ENCODE data around the gene TTYH3. TPM values are rescaled to one million over a fixed set of nuclear protein-coding genes. Genes with fewer than 3 reads are reported as not detected.

Gene TTYH3
- total and polyA plus RNA-seq, 9 of the 15 experiments (the other 6 are each of a cell fraction or from before 2014, with no cell fraction given), result 0.01 to 5.5 (median 1.1) TPM

DNA sequence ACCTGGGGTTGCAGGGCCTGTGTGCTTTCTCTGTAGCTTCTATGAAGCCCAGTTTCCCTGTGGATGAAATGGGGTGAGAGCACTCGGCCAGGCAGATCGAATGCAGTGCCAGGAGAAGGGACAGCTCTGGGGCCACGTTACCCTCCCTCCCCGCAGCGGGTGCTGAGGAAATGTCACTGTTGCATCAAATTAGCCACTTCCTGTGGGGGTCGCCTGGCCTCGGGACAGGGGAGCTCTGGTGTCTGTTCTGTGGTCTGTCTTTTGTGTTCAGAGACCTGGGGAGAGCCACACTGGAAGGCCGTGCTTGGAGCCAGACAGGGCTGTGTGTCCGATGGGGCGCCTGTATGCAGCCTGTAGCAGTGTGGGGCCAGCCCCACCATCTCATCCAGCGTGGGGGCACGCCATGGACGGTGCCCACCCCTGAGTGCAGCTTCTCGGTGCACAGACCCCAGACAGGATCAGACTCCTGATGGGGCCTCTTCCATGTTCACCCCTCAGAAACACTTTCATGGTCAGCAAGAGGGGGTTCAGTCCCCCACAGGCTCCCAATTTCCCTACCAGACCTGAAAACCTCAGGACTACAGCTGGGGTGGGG, 13.6 kb downstream of the TTYH3 start:
- no peak overlapping the region for H3K4me2 ChIP-seq (ENCODE audit: insufficient read depth, low read length)
- no peaks in the 10 kb centered on the region for H3K9me3 ChIP-seq (replicated peaks; ENCODE audit: control insufficient read depth, insufficient read depth, low read depth, low read length)
- CTCF ChIA-PET (ENCODE audit: low intra/inter-chr PET ratio), result no interaction called here
- FAIRE-seq (no peak), ATAC-seq (no peak), DNase-seq (ENCODE audit: extremely low read depth in 1 of 4, low spot score in 3 of 4) (no peak)
- intact Hi-C loops (cut with micrococcal nuclease) (no loop called here), in situ Hi-C loops (cut with MboI) (no loop called here)
- 0 out of 2 replicates have a peak, but pooled peaks cover 5% of the 10 kb centered on the region for H4K20me1 ChIP-seq (replicated peaks; ENCODE audit: control insufficient read depth, insufficient read depth, low read length)
- H3K79me2 ChIP-seq (ENCODE audit: control insufficient read depth, insufficient read depth, low read length), result no peaks in the 10 kb centered on the region
- WGBS (ENCODE audit: insufficient coverage, low coverage, missing lambda C conversion rate), result 24% methylated on average over 14 of the region's 14 CpGs
- peak overlapping the region in 1 of 2 experiments; percentile 37; a peak in 2 of 4 replicates for H3K9ac ChIP-seq (ENCODE audit: insufficient read depth in 1 of 2, low read depth in 2 of 2, low read length in 2 of 2)
- H3K9me1 ChIP-seq (ENCODE audit: control insufficient read depth, insufficient read depth, low read length), result no peaks in the 10 kb centered on the region
- no TSS peak for BruUV-seq (replicated peaks)
- peak; percentile 41; the same call in 1 of the 2 replicates for TF ChIP-seq ZBTB7A (IDR thresholded peaks at IDR 0.05; ENCODE audit: borderline replicate concordance, control insufficient read depth, low read depth, low read length)
- no peak for TF ChIP-seq C11orf30 (IDR thresholded peaks at IDR 0.05; ENCODE audit: low read depth)
- no peaks in the 10 kb centered on the region for H3K36me3 ChIP-seq (ENCODE audit: control insufficient read depth, insufficient read depth, low read length)
- H3K4me3 ChIP-seq, result no peak overlapping the region
- POLR2A ChIA-PET, result interaction anchor here (0.6 to 1.2 kb wide), 4 partner anchors 10 to 501 kb away, joined by 3 to 5 read pairs (median 3); no protein-coding TSS in a partner anchor
- H2AFZ ChIP-seq (ENCODE audit: low read depth, low read length), result no peak overlapping the region
- peaks cover 6 to 84% of the 10 kb centered on the region in 2 experiments; a peak in 3 of 5 replicates for H3K4me1 ChIP-seq (replicated peaks in 1 of 2; ENCODE audit: control insufficient read depth in 2 of 2, insufficient read depth in 2 of 2, low read length in 2 of 2)
- no peaks in the 10 kb centered on the region for H3K27me3 ChIP-seq (ENCODE audit: control insufficient read depth in 2 of 2, insufficient read depth in 2 of 2, low read length in 2 of 2)
- H3K27ac ChIP-seq (ENCODE audit: extremely low read depth, low read depth, low read length), result no peak overlapping the region

DNA sequence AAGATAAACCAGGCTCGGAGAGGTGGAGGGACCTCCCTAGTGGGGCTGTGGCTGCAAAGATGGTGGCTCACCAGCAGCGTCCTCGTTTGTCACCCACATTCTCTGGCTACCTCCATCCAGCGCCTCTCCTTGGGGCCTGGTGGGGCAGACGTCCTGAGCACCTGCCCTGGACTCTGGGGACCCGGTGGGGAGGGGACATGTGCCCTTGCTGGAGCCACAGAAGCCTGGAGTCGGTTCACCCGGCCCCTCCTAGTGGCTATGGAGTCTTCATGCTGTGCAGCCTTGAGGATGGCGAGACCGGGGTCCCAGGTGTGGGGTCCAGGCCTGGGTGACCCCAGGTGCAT, 14.5 kb downstream of the TTYH3 start:
- H3K27me3 ChIP-seq (ENCODE audit: control insufficient read depth in 2 of 2, insufficient read depth in 2 of 2, low read length in 2 of 2), result no peaks in the 10 kb centered on the region
- 41% methylated on average over 9 of the region's 10 CpGs for WGBS (ENCODE audit: insufficient coverage, low coverage, missing lambda C conversion rate)
- H3K27ac ChIP-seq (ENCODE audit: extremely low read depth, low read depth, low read length), result no peak overlapping the region
- no TSS peak for BruUV-seq (replicated peaks)
- in situ Hi-C loops (cut with MboI), result no loop called here
- intact Hi-C loops (cut with micrococcal nuclease), result no loop called here
- 0 out of 2 replicates have a peak, but pooled peaks cover 5% of the 10 kb centered on the region for H4K20me1 ChIP-seq (replicated peaks; ENCODE audit: control insufficient read depth, insufficient read depth, low read length)
- DNase-seq (ENCODE audit: extremely low read depth in 1 of 4, low spot score in 3 of 4), result no peak
- peak overlapping the region in 1 of 2 experiments; percentile 1; a peak in 1 of 4 replicates for H3K9ac ChIP-seq (ENCODE audit: insufficient read depth in 1 of 2, low read depth in 2 of 2, low read length in 2 of 2)
- no peaks in the 10 kb centered on the region for H3K9me3 ChIP-seq (replicated peaks; ENCODE audit: control insufficient read depth, insufficient read depth, low read depth, low read length)
- ChIA-PET POLR2A (interaction anchor here (0.6 kb wide), 1 partner anchor 480 kb away, joined by 4 read pairs; no protein-coding TSS in a partner anchor), CTCF (ENCODE audit: low intra/inter-chr PET ratio) (no interaction called here)
- H3K79me2 ChIP-seq (ENCODE audit: control insufficient read depth, insufficient read depth, low read length), result no peaks in the 10 kb centered on the region
- no peak overlapping the region for H2AFZ ChIP-seq (ENCODE audit: low read depth, low read length)
- no peaks in the 10 kb centered on the region for H3K36me3 ChIP-seq (ENCODE audit: control insufficient read depth, insufficient read depth, low read length)
- no peak overlapping the region; the same call in 1 of the 2 replicates for H3K4me3 ChIP-seq
- no peaks in the 10 kb centered on the region for H3K9me1 ChIP-seq (ENCODE audit: control insufficient read depth, insufficient read depth, low read length)
- FAIRE-seq, result no peak
- H3K4me2 ChIP-seq (ENCODE audit: insufficient read depth, low read length), result peak overlapping the region; percentile 67; the same call in 1 of the 2 replicates
- ATAC-seq, result peak; percentile 8
- peaks cover 6 to 78% of the 10 kb centered on the region in 2 experiments; a peak in 3 of 5 replicates for H3K4me1 ChIP-seq (replicated peaks in 1 of 2; ENCODE audit: control insufficient read depth in 2 of 2, insufficient read depth in 2 of 2, low read length in 2 of 2)
- TF ChIP-seq, protein P1, sequence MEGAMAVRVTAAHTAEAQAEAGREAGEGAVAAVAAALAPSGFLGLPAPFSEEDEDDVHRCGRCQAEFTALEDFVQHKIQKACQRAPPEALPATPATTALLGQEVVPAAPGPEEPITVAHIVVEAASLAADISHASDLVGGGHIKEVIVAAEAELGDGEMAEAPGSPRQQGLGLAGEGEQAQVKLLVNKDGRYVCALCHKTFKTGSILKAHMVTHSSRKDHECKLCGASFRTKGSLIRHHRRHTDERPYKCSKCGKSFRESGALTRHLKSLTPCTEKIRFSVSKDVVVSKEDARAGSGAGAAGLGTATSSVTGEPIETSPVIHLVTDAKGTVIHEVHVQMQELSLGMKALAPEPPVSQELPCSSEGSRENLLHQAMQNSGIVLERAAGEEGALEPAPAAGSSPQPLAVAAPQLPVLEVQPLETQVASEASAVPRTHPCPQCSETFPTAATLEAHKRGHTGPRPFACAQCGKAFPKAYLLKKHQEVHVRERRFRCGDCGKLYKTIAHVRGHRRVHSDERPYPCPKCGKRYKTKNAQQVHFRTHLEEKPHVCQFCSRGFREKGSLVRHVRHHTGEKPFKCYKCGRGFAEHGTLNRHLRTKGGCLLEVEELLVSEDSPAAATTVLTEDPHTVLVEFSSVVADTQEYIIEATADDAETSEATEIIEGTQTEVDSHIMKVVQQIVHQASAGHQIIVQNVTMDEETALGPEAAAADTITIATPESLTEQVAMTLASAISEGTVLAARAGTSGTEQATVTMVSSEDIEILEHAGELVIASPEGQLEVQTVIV (CRISPR knock-in tag; IDR thresholded peaks at IDR 0.05; ENCODE audit: borderline replicate concordance), result no peak
- TF ChIP-seq ZKSCAN3 (CRISPR knock-in tag; IDR thresholded peaks at IDR 0.05), result no peak
- no peak for TF ChIP-seq MAZ (CRISPR knock-in tag; conservative IDR thresholded peaks at IDR 0.05 in 1 of 2, IDR thresholded peaks at IDR 0.05 in 1 of 2)
- TF ChIP-seq GABPB1 (CRISPR knock-in tag; IDR thresholded peaks at IDR 0.05), result no peak
- no peak for TF ChIP-seq ZNF263 (CRISPR knock-in tag; IDR thresholded peaks at IDR 0.05; ENCODE audit: borderline replicate concordance)
- TF ChIP-seq ATF7 (IDR thresholded peaks at IDR 0.05), result no peak
- TF ChIP-seq ELF4 (CRISPR knock-in tag; IDR thresholded peaks at IDR 0.05), result no peak
- no peak for TF ChIP-seq GABPB2 (CRISPR knock-in tag; conservative IDR thresholded peaks at IDR 0.05)
- TF ChIP-seq, protein P2, sequence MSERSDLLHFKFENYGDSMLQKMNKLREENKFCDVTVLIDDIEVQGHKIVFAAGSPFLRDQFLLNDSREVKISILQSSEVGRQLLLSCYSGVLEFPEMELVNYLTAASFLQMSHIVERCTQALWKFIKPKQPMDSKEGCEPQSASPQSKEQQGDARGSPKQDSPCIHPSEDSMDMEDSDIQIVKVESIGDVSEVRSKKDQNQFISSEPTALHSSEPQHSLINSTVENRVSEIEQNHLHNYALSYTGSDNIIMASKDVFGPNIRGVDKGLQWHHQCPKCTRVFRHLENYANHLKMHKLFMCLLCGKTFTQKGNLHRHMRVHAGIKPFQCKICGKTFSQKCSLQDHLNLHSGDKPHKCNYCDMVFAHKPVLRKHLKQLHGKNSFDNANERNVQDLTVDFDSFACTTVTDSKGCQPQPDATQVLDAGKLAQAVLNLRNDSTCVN (CRISPR knock-in tag; IDR thresholded peaks at IDR 0.05), result no peak
- no peak for TF ChIP-seq NEUROD1 (IDR thresholded peaks at IDR 0.05; ENCODE audit: borderline replicate concordance, low read depth, low read length, partially characterized antibody)
